HUES48 (cell line): ENCODE data around the gene FBN1.

ENCODE experiments used
- H3K27ac ChIP-seq: one replicate; pipeline ENCODE4 v1.7.0; 2013; ENCODE audit warnings: low read depth, low read length, inconsistent platforms
- H3K27me3 ChIP-seq: 2 replicates; pipeline ENCODE4 v1.6.1; 2013; ENCODE audit warnings: mild to moderate bottlenecking, low read length; ENCODE audit not compliant: control insufficient read depth, insufficient read depth
- H3K36me3 ChIP-seq: 2 replicates; pipeline ENCODE4 v1.6.1; 2013; ENCODE audit warnings: low read length; ENCODE audit not compliant: control insufficient read depth, insufficient read depth
- H3K4me1 ChIP-seq: 2 replicates; pipeline ENCODE4 v1.6.1; 2013; ENCODE audit warnings: mild to moderate bottlenecking, low read length; ENCODE audit not compliant: control insufficient read depth, insufficient read depth
- H3K4me3 ChIP-seq: 2 replicates; pipeline ENCODE4 v1.5.1; 2013; ENCODE audit warnings: mild to moderate bottlenecking, low read depth, low read length
- H3K9ac ChIP-seq: 2 replicates; pipeline ENCODE4 v1.6.1; 2013; ENCODE audit warnings: mild to moderate bottlenecking, low read depth, low read length, moderate library complexity
- H3K9me3 ChIP-seq: 2 replicates; pipeline ENCODE4 v1.6.1; 2013; ENCODE audit warnings: low read length; ENCODE audit not compliant: control insufficient read depth, insufficient read depth

The FBN1 gene

GRCh38 chr15:48601095-48601494 lies 44.4 kb downstream of the FBN1 start:
- Histone ChIP-seq H3K9me3 (no peaks in the 10 kb centered on the region), H3K36me3 (no peaks in the 10 kb centered on the region), H3K27me3 (no peaks in the 10 kb centered on the region), H3K4me1 (peaks cover 25% of the 10 kb centered on the region), H3K4me3 (no peak overlapping the region), H3K27ac (no peak overlapping the region), H3K9ac (no peak overlapping the region)

- H3K27ac ChIP-seq = no peak overlapping the region
- H3K27me3 ChIP-seq = no peaks in the 10 kb centered on the region
- H3K9ac ChIP-seq = no peak overlapping the region
- peaks cover under 1% of the 10 kb centered on the region; the same call in 1 of the 2 replicates for H3K4me1 ChIP-seq
- no peaks in the 10 kb centered on the region for H3K36me3 ChIP-seq
- H3K9me3 ChIP-seq = no peaks in the 10 kb centered on the region
- H3K4me3 ChIP-seq = no peak overlapping the region
These were observed 48.7 kb downstream of the FBN1 start for GRCh38 chr15:48596841-48597240.

GRCh38 chr15:48596415-48596814 lies 49.1 kb downstream of the FBN1 start:
- no peaks in the 10 kb centered on the region for H3K36me3 ChIP-seq
- H3K4me3 ChIP-seq = no peak overlapping the region
- no peak overlapping the region for H3K27ac ChIP-seq
- no peaks in the 10 kb centered on the region for H3K27me3 ChIP-seq
- H3K4me1 ChIP-seq = no peaks in the 10 kb centered on the region
- H3K9ac ChIP-seq = no peak overlapping the region
- H3K9me3 ChIP-seq = no peaks in the 10 kb centered on the region

- H3K9me3 ChIP-seq = no peaks in the 10 kb centered on the region
- H3K4me3 ChIP-seq = no peak overlapping the region
- no peaks in the 10 kb centered on the region for H3K4me1 ChIP-seq
- H3K9ac ChIP-seq = no peak overlapping the region
- no peak overlapping the region for H3K27ac ChIP-seq
- no peaks in the 10 kb centered on the region for H3K27me3 ChIP-seq
- no peaks in the 10 kb centered on the region for H3K36me3 ChIP-seq
These were observed 49.5 kb downstream of the FBN1 start for GRCh38 chr15:48595981-48596380.

GRCh38 chr15:48592933-48593332 lies 52.6 kb downstream of the FBN1 start:
- Histone ChIP-seq H3K9me3 (no peaks in the 10 kb centered on the region), H3K4me3 (no peak overlapping the region), H3K27ac (no peak overlapping the region), H3K4me1 (peaks cover 6% of the 10 kb centered on the region; the same call in 1 of the 2 replicates), H3K36me3 (no peaks in the 10 kb centered on the region), H3K9ac (no peak overlapping the region), H3K27me3 (no peaks in the 10 kb centered on the region)

- H3K9me3 ChIP-seq = no peaks in the 10 kb centered on the region
- H3K27ac ChIP-seq = no peak overlapping the region
- H3K4me3 ChIP-seq = no peak overlapping the region
- no peaks in the 10 kb centered on the region for H3K36me3 ChIP-seq
- H3K9ac ChIP-seq = no peak overlapping the region
- peaks cover 6% of the 10 kb centered on the region; the same call in 1 of the 2 replicates for H3K4me1 ChIP-seq
- H3K27me3 ChIP-seq = no peaks in the 10 kb centered on the region
These were observed 53.2 kb downstream of the FBN1 start for GRCh38 chr15:48592221-48592731.

- H3K4me3 ChIP-seq = no peak overlapping the region
- no peaks in the 10 kb centered on the region for H3K36me3 ChIP-seq
- H3K27me3 ChIP-seq = no peaks in the 10 kb centered on the region
- H3K4me1 ChIP-seq = peaks cover 6% of the 10 kb centered on the region; the same call in 1 of the 2 replicates
- H3K9me3 ChIP-seq = no peaks in the 10 kb centered on the region
- no peak overlapping the region for H3K9ac ChIP-seq
- H3K27ac ChIP-seq = no peak overlapping the region
These were observed 54.8 kb downstream of the FBN1 start for GRCh38 chr15:48590723-48591122.

GRCh38 chr15:48584812-48585563 lies 60.5 kb downstream of the FBN1 start:
- Histone ChIP-seq H3K4me1 (no peaks in the 10 kb centered on the region), H3K4me3 (no peak overlapping the region), H3K36me3 (no peaks in the 10 kb centered on the region), H3K27ac (no peak overlapping the region), H3K9ac (no peak overlapping the region), H3K9me3 (no peaks in the 10 kb centered on the region), H3K27me3 (no peaks in the 10 kb centered on the region)

GRCh38 chr15:48584090-48584811 lies 61.3 kb downstream of the FBN1 start:
- H3K9ac ChIP-seq = no peak overlapping the region
- no peaks in the 10 kb centered on the region for H3K27me3 ChIP-seq
- H3K4me3 ChIP-seq = no peak overlapping the region
- H3K36me3 ChIP-seq = no peaks in the 10 kb centered on the region
- H3K4me1 ChIP-seq = no peaks in the 10 kb centered on the region
- H3K9me3 ChIP-seq = no peaks in the 10 kb centered on the region
- H3K27ac ChIP-seq = no peak overlapping the region

- Histone ChIP-seq H3K36me3 (no peaks in the 10 kb centered on the region), H3K9ac (no peak overlapping the region)
These were observed 62.9 kb downstream of the FBN1 start for GRCh38 chr15:48582452-48583247.

More at GRCh38 chr15:48582452-48583247, 62.9 kb downstream of the FBN1 start:
- no peak overlapping the region for H3K27ac ChIP-seq
- H3K27me3 ChIP-seq = no peaks in the 10 kb centered on the region
- H3K4me3 ChIP-seq = no peak overlapping the region
- no peaks in the 10 kb centered on the region for H3K9me3 ChIP-seq
- H3K4me1 ChIP-seq = no peaks in the 10 kb centered on the region
